Subcutaneous adipose tissue (tissue), 4 donors: ENCODE results near the gene LIN54. TPM values are rescaled to one million over a fixed set of nuclear protein-coding genes. Genes with fewer than 3 reads are reported as not detected.

Source experiments
- CTCF ChIP-seq: fragments of 450-650 bp; IDR thresholded peaks from one replicate; pipeline ENCODE4 v1.5.1; 2016; ENCODE audit warnings: low read depth, mild to moderate bottlenecking, control low read depth, antibody characterized with exemption, moderate library complexity
- total RNA-seq, 4 donors: library from RNA; depleted of rRNA; stranded (reverse); fragments of >200 nt; gene quantifications; one replicate each; pipeline ENCODE4 v1.1.0, GENCODE V29; 2016

The LIN54 gene
- total RNA-seq, 4 donors from 2014 or later = 6.6 to 12.9 (median 9.9) TPM

- no peak for TF ChIP-seq CTCF
These were observed 24.2 kb upstream of the LIN54 start, which contains the start of gene COPS4 for GRCh38 chr4:83034630-83035494. Gene COPS4, plus strand, starts transcription at chr4:83035183. Its CDS starts 42 bp downstream, at chr4:83035225.

DNA sequence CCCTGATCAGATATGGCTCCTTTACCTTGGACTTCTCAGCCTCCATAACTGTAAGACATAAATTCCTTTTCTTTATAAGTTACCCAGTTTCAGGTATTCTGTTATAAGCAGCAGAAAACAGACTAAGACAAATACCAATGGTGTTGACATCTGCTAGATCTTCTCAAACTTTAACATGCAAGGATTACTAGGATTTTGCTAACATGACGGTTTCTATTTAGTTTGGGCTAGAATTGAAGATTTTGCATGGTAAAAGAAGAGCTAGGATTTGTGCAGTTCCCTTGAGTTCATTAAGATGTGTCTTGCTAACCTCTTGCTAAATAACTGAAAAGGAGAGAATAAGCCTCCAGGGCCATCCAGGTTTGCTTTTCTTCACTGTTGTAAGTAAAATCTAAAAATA, 19.1 kb upstream of the LIN54 start:
- no peak for TF ChIP-seq CTCF

DNA sequence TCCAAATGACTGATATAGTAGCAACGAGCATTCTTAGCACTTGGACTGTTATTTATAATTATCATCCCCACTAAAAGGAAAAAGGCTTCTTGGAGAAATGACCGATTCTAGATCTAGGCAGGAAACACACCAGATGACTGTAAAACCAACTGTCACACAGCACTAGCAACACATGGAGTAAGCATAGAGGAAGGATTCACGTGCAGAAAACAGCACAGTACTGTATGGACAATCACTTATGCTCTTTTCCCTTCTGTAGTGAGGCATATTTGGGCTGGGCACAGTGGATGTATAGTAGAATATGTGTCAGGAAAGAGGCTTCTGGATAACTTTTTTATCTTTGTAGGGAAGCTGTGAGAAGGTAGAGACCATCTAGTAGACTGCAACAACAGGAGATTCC, 18.4 kb upstream of the LIN54 start:
- TF ChIP-seq CTCF = no peak

- TF ChIP-seq CTCF = no peak
These were observed 14.9 kb upstream of the LIN54 start for GRCh38 chr4:83025563-83025962.

DNA sequence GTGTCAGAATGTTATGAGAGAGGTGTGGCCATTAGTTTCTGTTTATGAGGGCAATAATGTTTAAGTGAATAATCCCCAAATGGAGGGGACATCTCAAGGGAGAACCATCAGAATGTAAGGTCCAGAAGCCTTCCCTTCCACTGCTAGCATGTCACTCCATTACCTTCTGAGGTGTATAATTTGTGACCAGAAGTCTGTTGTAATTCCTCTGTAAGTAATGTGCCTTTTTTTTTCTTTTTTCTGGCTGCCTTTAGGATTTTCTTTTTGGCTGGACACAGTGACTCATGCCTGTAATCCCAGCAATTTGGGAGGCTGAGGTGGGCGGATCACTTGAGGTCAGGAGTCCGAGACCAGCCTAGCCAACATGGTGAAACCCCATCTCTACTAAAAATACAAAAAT, 13.6 kb upstream of the LIN54 start:
- TF ChIP-seq CTCF = no peak

GRCh38 chr4:83022724-83023450, 12.3 kb upstream of the LIN54 start:
- TF ChIP-seq CTCF = no peak

DNA sequence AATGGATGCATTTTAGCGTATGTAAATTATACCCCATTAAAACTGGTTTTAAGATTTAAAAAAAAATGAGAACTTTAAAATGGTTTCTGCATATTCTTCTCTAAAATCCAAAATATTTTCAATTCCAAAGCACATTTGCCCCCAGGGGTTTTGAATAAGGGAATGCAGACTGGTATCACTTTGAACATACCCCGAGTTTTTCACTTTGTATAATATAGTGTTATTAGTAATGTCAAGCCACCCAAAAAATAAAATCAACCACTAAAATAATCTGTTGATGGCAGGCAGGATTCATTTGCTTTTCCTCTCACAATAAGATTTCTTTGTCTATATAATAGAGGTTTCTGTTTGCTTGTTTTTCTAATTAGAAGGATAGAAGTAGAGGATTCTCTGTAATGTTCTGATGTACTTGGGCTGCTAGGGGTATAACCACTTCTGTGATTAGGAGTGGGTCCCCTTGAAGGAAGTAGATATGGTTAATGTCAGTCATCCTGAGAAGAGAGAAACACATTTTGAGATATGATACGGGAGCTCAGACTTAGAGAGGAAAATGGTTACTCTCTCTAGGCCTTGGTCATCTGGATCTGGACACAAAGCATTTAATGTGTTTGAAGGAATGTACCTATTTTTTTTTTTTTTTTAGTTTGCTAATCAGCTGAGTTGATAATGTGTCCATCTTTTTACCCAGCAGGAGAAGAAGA, 9.3 kb upstream of the LIN54 start:
- TF ChIP-seq CTCF = no peak
